ENCODE results near the gene DDX59.
A peak's percentile ranks its signal among the peaks of the same experiment; 100 is the strongest.

Gene DDX59

GRCh38 chr1:200628223-200628881 lies 41.4 kb downstream of the DDX59 start:
- DNase-seq: no peak

GRCh38 chr1:200627575-200628222 lies 42.0 kb downstream of the DDX59 start:
- DNase-seq: no peak

- DNase-seq: no peak
Observed at GRCh38 chr1:200626853-200627534, 42.7 kb downstream of the DDX59 start.

GRCh38 chr1:200625381-200625824 lies 44.3 kb downstream of the DDX59 start:
- no peak for DNase-seq

GRCh38 chr1:200624679-200625335 lies 44.9 kb downstream of the DDX59 start:
- no peak for DNase-seq

GRCh38 chr1:200620273-200621131 lies 49.2 kb downstream of the DDX59 start, which contains the start of gene KIF14:
Gene KIF14 (minus strand): TSS chr1:200620751. CDS start chr1:200618723, 2,028 bp downstream.
- DNase-seq: peak; percentile 67

GRCh38 chr1:200619894-200620272 lies 49.8 kb downstream of the DDX59 start:
- no peak for DNase-seq

- no peak for DNase-seq
Observed at GRCh38 chr1:200610846-200611245, 58.9 kb downstream of the DDX59 start.

- no peak for DNase-seq
Observed at GRCh38 chr1:200602632-200603031, 67.1 kb downstream of the DDX59 start.
